HAP-1 (cell line): ENCODE data around the gene OR51E2.

Experiments used
- DNase-seq, 2 experiments: peaks; one replicate each; pipeline ENCODE4 v3.0.0-alpha.2; 2016 to 2020; ENCODE audit warnings: low spot score in 2 of 2
- H3K27me3 ChIP-seq: fragments of 250-450 bp; sonication (Bioruptor Pico); 2 replicates; pipeline ENCODE4 v1.5.1; 2020; ENCODE audit warnings: low read depth, mild to moderate bottlenecking, moderate library complexity
- H3K36me3 ChIP-seq: fragments of 250-450 bp; sonication (Bioruptor Pico); replicated peaks from 2 replicates; pipeline ENCODE4 v1.5.1; 2020; ENCODE audit warnings: mild to moderate bottlenecking
- H3K4me1 ChIP-seq: fragments of 250-450 bp; sonication (Bioruptor Pico); 2 replicates; pipeline ENCODE4 v1.5.1; 2020; ENCODE audit warnings: mild to moderate bottlenecking
- H3K4me3 ChIP-seq: fragments of 250-450 bp; sonication (Bioruptor Pico); 2 replicates; pipeline ENCODE4 v1.5.1; 2020; ENCODE audit warnings: mild to moderate bottlenecking, moderate library complexity
- H3K9me3 ChIP-seq: fragments of 250-450 bp; sonication (Bioruptor Pico); 2 replicates; pipeline ENCODE4 v1.5.1; 2020; ENCODE audit warnings: mild to moderate bottlenecking, moderate library complexity
- in situ Hi-C: fragments of 300-500 bp; cut with MboI; formaldehyde crosslinking; loops from 3 replicates; pipeline ENCODE4 v1.14.3; 2020; ENCODE audit warnings: low sequenced_read_pairs, inconsistent platforms, mixed read lengths

OR51E2 gene

DNA sequence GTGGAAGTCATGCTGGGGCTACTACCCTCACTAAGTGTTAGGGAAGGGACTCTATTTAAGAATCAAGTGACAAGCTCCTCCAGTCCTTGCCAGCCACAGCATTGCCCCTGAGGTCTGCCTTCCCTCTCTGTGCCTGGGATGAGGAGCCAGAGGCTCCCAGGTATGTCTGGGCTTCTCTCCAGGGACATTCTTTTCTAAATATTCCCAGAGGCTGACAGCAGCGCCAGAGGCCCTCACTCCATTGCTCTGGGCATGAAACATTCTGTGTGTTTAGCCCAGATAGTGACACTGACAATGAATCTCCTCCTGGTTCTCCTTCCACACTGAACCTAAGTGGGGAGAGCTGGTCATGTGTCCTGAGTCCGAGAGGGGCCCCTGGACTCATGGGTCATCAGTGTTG lies 51.7 kb downstream of the OR51E2 start:
- Histone ChIP-seq H3K36me3 (no peaks in the 10 kb centered on the region), H3K27me3 (no peaks in the 10 kb centered on the region), H3K4me1 (no peaks in the 10 kb centered on the region), H3K9me3 (no peaks in the 10 kb centered on the region), H3K4me3 (no peak overlapping the region)
- in situ Hi-C loops: loop anchor here (25.0 kb wide), 2 partner anchors 741 to 1166 kb away; partner anchors contain the start of genes OR51M1 and OR52N2
- DNase-seq: no peak

DNA sequence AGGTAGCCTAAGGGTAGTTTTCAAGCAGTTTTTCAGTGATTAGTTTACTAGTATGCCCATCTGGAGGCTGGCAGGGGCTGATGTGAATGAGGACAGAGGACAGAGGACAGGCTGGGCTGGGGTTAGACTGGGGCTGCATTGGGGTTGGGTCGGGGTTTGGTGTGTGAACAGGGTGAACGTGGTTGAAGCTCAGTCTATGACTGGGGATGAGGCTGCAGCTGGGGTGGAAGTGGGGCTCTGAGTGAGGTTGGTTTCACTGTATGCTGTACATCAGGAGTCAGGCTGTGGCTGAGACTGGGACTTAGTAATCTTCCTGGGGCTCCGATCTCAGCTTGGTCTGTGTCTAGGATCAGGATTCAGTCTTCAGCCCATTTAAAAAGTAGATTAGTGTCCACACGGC lies 53.4 kb downstream of the OR51E2 start:
- Histone ChIP-seq H3K4me1 (no peaks in the 10 kb centered on the region), H3K36me3 (no peaks in the 10 kb centered on the region), H3K9me3 (no peaks in the 10 kb centered on the region), H3K4me3 (no peak overlapping the region), H3K27me3 (no peaks in the 10 kb centered on the region)
- in situ Hi-C loops: loop anchor here (25.0 kb wide), 2 partner anchors 743 to 1168 kb away; partner anchors contain the start of genes OR51M1 and OR52N2
- DNase-seq: no peak

DNA sequence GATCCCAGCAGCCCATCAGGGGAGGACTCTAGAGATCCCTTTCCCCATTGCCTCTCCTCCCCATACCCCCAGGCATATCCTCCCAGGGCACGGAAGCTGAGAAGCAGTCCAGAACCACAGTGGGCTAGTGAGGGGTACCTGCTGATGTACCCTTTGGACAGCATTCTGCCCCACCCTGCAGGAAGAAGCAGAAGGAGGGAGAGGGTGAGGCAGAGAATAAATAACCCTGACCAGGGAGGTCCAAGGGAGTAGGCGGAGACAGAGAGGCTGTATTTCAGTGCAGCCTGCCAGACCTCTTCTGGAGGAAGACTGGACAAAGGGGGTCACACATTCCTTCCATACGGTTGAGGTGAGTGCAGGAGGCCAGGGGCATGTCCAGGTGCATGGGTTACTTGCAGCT lies 54.0 kb downstream of the OR51E2 start, which contains the start of gene OR51E1:
Gene OR51E1 (plus strand): TSS at position 301 of the 400 bp plus-strand sequence. CDS start 8,545 bp downstream, outside the sequence.
- no peaks in the 10 kb centered on the region for H3K27me3 ChIP-seq
- DNase-seq: no peak
- H3K4me3 ChIP-seq: no peak within 1 kb of the TSS
- in situ Hi-C loops: loop anchor here (25.0 kb wide), 2 partner anchors 744 to 1169 kb away; partner anchors contain the start of genes OR51M1 and OR52N2
- H3K36me3 ChIP-seq: no peaks in the 10 kb centered on the region
- H3K9me3 ChIP-seq: no peaks in the 10 kb centered on the region
- H3K4me1 ChIP-seq: no peaks in the 10 kb centered on the region

DNA sequence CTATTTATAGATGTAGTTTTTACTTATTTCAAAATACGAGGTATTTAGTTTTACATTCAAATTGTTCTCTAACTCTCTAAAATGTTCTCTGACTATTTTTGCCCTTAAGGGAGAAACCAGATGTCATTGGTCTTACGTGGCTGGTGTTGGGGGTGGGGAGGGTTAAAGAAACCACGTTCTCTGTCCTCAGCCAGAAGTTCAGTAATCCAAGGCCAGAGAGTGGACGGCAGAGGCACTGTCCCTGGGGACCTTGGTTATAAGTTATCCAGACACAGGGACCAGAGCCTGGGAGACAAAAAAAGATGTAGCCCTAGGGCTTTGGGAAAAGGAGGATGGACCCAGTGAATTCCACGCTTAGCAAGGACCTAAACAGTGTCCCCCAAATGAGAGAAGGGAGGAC lies 54.6 kb downstream of the OR51E2 start:
- H3K27me3 ChIP-seq: no peaks in the 10 kb centered on the region
- in situ Hi-C loops: loop anchor here (25.0 kb wide), 2 partner anchors 744 to 1169 kb away; partner anchors contain the start of genes OR51M1 and OR52N2
- no peak for DNase-seq
- H3K9me3 ChIP-seq: no peaks in the 10 kb centered on the region
- no peaks in the 10 kb centered on the region for H3K36me3 ChIP-seq
- H3K4me3 ChIP-seq: no peak overlapping the region
- H3K4me1 ChIP-seq: no peaks in the 10 kb centered on the region

DNA sequence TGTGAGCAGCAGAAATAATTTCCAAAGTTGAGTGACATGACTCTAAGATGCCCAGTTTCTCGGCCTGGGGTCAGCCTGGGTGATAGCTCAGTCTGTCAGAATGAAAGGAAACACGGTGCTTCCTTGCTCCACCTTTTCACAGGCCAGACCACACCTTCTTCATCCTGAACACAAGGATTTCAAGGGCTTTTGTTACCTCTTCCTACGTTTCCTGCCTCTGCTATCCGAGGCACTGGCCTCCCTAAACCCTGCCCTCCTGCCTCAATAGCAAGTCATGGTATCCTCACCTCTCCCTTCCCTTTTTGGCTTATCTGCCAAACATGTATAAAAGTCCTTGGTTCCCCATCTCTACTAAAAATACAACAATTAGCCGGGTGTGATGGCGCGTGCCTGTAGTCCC lies 55.6 kb downstream of the OR51E2 start:
- no peaks in the 10 kb centered on the region for H3K4me1 ChIP-seq
- no peaks in the 10 kb centered on the region for H3K36me3 ChIP-seq
- in situ Hi-C loops: loop anchor here (25.0 kb wide), 2 partner anchors 745 to 1170 kb away; partner anchors contain the start of genes OR51M1 and OR52N2
- H3K27me3 ChIP-seq: no peaks in the 10 kb centered on the region
- DNase-seq: no peak
- H3K4me3 ChIP-seq: no peak overlapping the region
- no peaks in the 10 kb centered on the region for H3K9me3 ChIP-seq

DNA sequence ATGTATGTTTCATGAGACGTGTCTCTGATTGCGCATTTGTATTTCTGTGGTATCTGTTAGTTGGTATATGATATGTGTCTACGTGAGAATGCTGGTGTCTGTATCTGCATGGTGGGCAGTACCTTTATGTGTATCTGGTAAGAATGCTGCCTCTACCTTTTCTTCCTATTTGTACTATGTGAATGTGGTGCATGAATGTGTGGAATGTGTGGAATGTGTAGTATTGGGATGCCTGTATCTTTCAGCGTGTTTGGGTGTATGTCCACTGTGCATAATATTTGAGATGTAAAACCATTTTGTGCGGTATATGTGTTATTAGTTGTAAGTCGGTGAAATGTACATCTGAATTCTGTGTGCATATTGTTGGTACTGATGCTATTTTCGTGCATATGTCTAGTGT lies 56.2 kb downstream of the OR51E2 start:
- Histone ChIP-seq H3K4me3 (no peak overlapping the region), H3K36me3 (no peaks in the 10 kb centered on the region), H3K4me1 (no peaks in the 10 kb centered on the region), H3K27me3 (no peaks in the 10 kb centered on the region), H3K9me3 (no peaks in the 10 kb centered on the region)
- in situ Hi-C loops: loop anchor here (25.0 kb wide), 2 partner anchors 746 to 1171 kb away; partner anchors contain the start of genes OR51M1 and OR52N2
- DNase-seq: peak in 1 of 2 experiments; percentile 15

DNA sequence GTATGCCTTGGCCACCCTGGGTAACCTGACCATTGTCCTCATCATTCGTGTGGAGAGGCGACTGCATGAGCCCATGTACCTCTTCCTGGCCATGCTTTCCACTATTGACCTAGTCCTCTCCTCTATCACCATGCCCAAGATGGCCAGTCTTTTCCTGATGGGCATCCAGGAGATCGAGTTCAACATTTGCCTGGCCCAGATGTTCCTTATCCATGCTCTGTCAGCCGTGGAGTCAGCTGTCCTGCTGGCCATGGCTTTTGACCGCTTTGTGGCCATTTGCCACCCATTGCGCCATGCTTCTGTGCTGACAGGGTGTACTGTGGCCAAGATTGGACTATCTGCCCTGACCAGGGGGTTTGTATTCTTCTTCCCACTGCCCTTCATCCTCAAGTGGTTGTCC lies 57.7 kb downstream of the OR51E2 start:
- H3K9me3 ChIP-seq: no peaks in the 10 kb centered on the region
- H3K27me3 ChIP-seq: peaks cover 3% of the 10 kb centered on the region
- no peak for DNase-seq
- in situ Hi-C loops: loop anchor here (10.0 to 25.0 kb wide), 4 partner anchors 185 to 1172 kb away; partner anchors contain the start of genes OR51F2, OR51M1 and OR52N2
- no peak overlapping the region for H3K4me3 ChIP-seq
- no peaks in the 10 kb centered on the region for H3K4me1 ChIP-seq
- H3K36me3 ChIP-seq: no peaks in the 10 kb centered on the region

DNA sequence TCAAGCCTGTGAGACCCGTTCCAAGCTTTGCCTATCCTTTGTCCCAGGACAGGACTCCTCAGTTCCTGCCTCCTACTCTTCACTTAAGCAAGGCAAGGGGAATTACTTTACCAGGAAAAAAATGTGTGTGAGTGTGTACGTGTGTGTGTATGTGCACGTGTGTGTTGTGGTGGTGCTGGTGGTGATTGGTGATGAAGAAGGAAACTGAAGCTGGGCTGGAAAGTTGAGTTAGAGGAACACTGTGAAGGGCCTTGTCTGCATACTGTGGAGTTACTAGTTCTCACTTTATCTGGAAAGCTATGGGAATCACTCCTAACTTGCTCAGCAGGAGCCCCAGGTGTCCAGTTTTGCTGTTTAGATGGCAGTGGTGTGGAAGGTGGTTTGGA lies 60.0 kb downstream of the OR51E2 start:
- Histone ChIP-seq H3K36me3 (no peaks in the 10 kb centered on the region), H3K4me3 (no peak overlapping the region), H3K9me3 (no peaks in the 10 kb centered on the region), H3K4me1 (no peaks in the 10 kb centered on the region), H3K27me3 (peaks cover 3% of the 10 kb centered on the region)
- in situ Hi-C loops: loop anchor here (10.0 to 25.0 kb wide), 4 partner anchors 187 to 1175 kb away; partner anchors contain the start of genes OR51F2, OR51M1 and OR52N2
- no peak for DNase-seq

DNA sequence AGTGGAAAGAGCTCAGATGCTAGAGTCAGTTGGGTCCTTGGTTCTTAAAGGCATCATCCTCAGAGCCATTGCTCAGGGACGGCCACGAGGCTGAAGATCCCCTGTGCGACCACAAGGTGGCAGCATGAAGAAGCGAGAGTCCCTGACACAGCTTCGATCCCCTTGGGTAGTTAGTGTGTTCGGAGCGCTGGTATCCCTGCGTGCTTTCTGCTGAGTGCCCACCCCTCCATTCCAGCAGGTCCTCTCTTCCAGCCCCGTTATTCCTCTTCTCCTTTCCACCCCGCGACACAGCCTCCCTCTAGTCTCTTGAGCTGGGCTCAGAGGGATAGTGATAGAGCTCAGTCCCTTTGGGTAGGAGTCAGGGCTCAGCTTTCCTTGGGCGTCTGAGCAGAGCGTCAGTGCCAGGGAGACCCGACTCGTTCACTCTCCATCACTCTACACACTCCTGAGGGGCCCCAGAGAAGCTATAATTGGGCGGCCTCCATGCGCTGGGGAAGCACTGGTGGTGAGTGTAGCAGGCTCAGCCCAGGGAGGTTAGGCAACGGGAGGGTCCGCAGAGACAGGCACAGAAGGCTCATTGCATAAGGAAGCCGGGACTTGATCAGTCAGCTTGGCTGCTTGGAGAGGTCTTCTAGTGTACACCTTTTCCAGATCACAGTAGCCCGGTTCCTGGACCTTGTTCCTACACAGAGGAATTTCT lies 60.5 kb downstream of the OR51E2 start, which contains the start of gene OR51D1:
Gene OR51D1 (plus strand): TSS at position 516 of the 700 bp plus-strand sequence. CDS start 2,314 bp downstream, outside the sequence.
- H3K4me3 ChIP-seq: no peak within 1 kb of the TSS
- in situ Hi-C loops: loop anchor here (10.0 to 25.0 kb wide), 4 partner anchors 188 to 1175 kb away; partner anchors contain the start of genes OR51F2, OR51M1 and OR52N2
- no peaks in the 10 kb centered on the region for H3K36me3 ChIP-seq
- H3K4me1 ChIP-seq: no peaks in the 10 kb centered on the region
- peaks cover 3% of the 10 kb centered on the region for H3K27me3 ChIP-seq
- no peaks in the 10 kb centered on the region for H3K9me3 ChIP-seq
- peak; percentile 59 to 80 for DNase-seq

DNA sequence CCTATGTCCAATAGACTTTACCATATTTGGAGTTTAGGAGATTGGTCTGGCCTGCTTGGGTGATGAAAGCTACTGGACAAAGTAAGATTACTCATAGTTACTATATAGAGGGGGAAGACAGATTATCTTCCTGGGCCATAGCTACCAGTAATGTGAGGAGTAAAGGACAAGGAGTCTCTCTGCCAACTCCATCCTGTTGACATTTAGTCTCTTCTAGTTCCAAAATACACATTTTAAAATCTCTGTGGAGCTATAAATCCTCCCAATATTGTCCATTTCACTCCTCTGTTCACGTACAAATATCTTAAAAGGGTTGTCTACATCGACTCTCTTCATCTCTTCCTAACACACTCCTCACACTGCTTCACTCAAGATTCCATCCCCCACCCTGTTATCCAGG lies 61.5 kb downstream of the OR51E2 start:
- no peaks in the 10 kb centered on the region for H3K9me3 ChIP-seq
- H3K27me3 ChIP-seq: peaks cover 3% of the 10 kb centered on the region
- no peak for DNase-seq
- H3K36me3 ChIP-seq: no peaks in the 10 kb centered on the region
- no peaks in the 10 kb centered on the region for H3K4me1 ChIP-seq
- no peak overlapping the region for H3K4me3 ChIP-seq
- in situ Hi-C loops: loop anchor here (10.0 to 25.0 kb wide), 4 partner anchors 189 to 1176 kb away; partner anchors contain the start of genes OR51F2, OR51M1 and OR52N2
